ENCODE data around the gene CAMK2N1. TPM values are rescaled to one million over a fixed set of nuclear protein-coding genes. Genes with fewer than 3 reads are reported as not detected.
"Not testable (repeated sequence)": the region's sequence is repeated elsewhere in the genome, so short reads cannot be mapped to it uniquely, and the experiment has no call there.

The CAMK2N1 gene
- total RNA-seq, 2 donors from 2014 or later, result 5.3 to 5.4 TPM

DNA sequence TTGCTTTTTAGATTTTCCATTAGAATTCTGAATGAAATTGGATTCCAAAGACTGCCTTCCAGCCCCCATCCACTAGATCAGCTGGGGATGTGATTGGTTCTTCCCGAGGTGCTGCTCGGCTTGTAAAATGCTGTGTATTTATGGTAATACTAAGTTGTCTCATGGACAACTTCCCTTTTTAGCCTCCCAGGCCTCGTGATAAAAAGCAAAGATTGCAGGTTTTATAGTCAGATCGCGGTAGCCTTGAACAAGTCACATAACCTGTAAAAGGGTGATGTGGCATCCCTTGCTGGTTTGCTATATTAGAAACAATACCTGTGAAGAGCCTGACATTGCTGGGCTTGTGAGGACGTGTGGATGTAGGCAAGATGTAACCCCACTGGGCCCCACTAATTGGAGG is 11.5 kb upstream of the CAMK2N1 start:
- ATAC-seq (no peak), DNase-seq (no peak)
- Histone ChIP-seq H3K4me1 (peaks cover 4% of the 10 kb centered on the region), H3K27ac (no peak overlapping the region), H3K36me3 (replicated peaks in 1 of 2; ENCODE audit: insufficient read depth in 1 of 2, low read depth in 2 of 2) (peaks cover 18 to 24% of the 10 kb centered on the region in 2 donors), H3K9me3 (no peaks in the 10 kb centered on the region), H3K4me3 (no peak overlapping the region), H3K27me3 (no peaks in the 10 kb centered on the region)
- TF ChIP-seq, protein P1, sequence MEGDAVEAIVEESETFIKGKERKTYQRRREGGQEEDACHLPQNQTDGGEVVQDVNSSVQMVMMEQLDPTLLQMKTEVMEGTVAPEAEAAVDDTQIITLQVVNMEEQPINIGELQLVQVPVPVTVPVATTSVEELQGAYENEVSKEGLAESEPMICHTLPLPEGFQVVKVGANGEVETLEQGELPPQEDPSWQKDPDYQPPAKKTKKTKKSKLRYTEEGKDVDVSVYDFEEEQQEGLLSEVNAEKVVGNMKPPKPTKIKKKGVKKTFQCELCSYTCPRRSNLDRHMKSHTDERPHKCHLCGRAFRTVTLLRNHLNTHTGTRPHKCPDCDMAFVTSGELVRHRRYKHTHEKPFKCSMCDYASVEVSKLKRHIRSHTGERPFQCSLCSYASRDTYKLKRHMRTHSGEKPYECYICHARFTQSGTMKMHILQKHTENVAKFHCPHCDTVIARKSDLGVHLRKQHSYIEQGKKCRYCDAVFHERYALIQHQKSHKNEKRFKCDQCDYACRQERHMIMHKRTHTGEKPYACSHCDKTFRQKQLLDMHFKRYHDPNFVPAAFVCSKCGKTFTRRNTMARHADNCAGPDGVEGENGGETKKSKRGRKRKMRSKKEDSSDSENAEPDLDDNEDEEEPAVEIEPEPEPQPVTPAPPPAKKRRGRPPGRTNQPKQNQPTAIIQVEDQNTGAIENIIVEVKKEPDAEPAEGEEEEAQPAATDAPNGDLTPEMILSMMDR (IDR thresholded peaks at IDR 0.05), result no peak
- no peak for TF ChIP-seq POLR2A (IDR thresholded peaks at IDR 0.05)
- intact Hi-C loops (cut with DNase I), result loop anchor here (10.0 kb wide), 2 partner anchors 123 to 583 kb away; no protein-coding TSS in a partner anchor
- WGBS, 2 donors, result 67 to 74% methylated on average over 6 of the region's 6 CpGs

DNA sequence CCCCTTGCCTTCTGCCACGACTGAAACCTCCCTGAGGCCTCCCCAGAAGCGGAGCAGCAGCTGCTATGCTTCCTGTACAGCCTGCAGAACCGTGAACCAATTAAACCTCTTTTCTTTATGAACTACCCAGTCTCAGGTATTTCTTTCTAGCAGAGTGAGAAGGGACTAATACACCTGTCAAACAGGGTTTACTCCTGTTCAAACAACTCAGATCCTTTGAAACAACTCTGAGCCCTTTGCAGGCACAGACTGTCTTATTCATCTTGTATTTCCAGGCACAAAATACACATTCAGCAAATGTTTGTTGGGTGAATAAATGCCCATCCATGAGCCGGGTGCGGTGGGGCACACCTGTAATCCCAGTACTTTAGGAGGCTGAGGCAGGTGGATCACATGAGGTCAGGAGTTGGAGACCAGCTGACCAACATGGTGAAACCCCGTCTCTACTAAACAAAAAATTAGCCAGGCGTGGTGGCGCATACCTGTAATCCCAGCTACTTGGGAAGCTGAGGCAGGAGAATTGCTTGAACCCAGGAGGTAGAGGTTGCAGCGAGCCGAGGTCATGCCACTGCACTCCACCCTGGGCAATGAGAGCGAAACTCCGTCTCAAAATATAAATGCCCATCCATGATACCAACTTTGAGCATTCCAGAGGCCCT is 10.8 kb upstream of the CAMK2N1 start:
- DNase-seq, H3K27ac ChIP-seq, ATAC-seq, H3K4me3 ChIP-seq, H3K4me1 ChIP-seq, H3K27me3 ChIP-seq, H3K9me3 ChIP-seq: not testable (repeated sequence)
- intact Hi-C loops (cut with DNase I), result loop anchor here (10.0 kb wide), 2 partner anchors 122 to 582 kb away; no protein-coding TSS in a partner anchor
- H3K36me3 ChIP-seq (replicated peaks in 1 of 2; ENCODE audit: insufficient read depth in 1 of 2, low read depth in 2 of 2), result peaks cover 12 to 23% of the 10 kb centered on the region in 2 donors
- 86 to 87% methylated on average over 11 to 12 of the region's 12 CpGs for WGBS, 2 donors

GRCh38 chr1:20496241-20496661 is 10.2 kb upstream of the CAMK2N1 start:
- TF ChIP-seq POLR2A (IDR thresholded peaks at IDR 0.05), result no peak
- TF ChIP-seq, protein P1 (IDR thresholded peaks at IDR 0.05), result no peak
- intact Hi-C loops (cut with DNase I), result loop anchor here (10.0 kb wide), 2 partner anchors 121 to 581 kb away; no protein-coding TSS in a partner anchor
- Histone ChIP-seq H3K27me3 (no peaks in the 10 kb centered on the region), H3K4me3 (no peak overlapping the region), H3K27ac (no peak overlapping the region), H3K4me1 (peaks cover 4% of the 10 kb centered on the region), H3K36me3 (replicated peaks in 1 of 2; ENCODE audit: insufficient read depth in 1 of 2, low read depth in 2 of 2) (peaks cover 10 to 19% of the 10 kb centered on the region in 2 donors), H3K9me3 (no peaks in the 10 kb centered on the region)
- ATAC-seq (no peak), DNase-seq (no peak)
- WGBS, 2 donors, result 59 to 64% methylated on average over 8 of the region's 8 CpGs

- no peak overlapping the region for H3K4me3 ChIP-seq
- ATAC-seq (no peak), DNase-seq (no peak)
- H3K27ac ChIP-seq, result no peak overlapping the region
- WGBS, 2 donors, result 67 to 100% methylated on average over 1 of the region's 1 CpG
- no peaks in the 10 kb centered on the region for H3K27me3 ChIP-seq
- TF ChIP-seq, protein P1 (IDR thresholded peaks at IDR 0.05), result no peak
- TF ChIP-seq POLR2A (IDR thresholded peaks at IDR 0.05), result no peak
- intact Hi-C loops (cut with DNase I), result loop anchor here (10.0 kb wide), 2 partner anchors 121 to 581 kb away; no protein-coding TSS in a partner anchor
- peaks cover 4 to 13% of the 10 kb centered on the region in 2 donors for H3K36me3 ChIP-seq (replicated peaks in 1 of 2; ENCODE audit: insufficient read depth in 1 of 2, low read depth in 2 of 2)
- H3K4me1 ChIP-seq, result peaks cover 4% of the 10 kb centered on the region
- H3K9me3 ChIP-seq, result no peaks in the 10 kb centered on the region
These were observed 9.7 kb upstream of the CAMK2N1 start for GRCh38 chr1:20495661-20496060.

DNA sequence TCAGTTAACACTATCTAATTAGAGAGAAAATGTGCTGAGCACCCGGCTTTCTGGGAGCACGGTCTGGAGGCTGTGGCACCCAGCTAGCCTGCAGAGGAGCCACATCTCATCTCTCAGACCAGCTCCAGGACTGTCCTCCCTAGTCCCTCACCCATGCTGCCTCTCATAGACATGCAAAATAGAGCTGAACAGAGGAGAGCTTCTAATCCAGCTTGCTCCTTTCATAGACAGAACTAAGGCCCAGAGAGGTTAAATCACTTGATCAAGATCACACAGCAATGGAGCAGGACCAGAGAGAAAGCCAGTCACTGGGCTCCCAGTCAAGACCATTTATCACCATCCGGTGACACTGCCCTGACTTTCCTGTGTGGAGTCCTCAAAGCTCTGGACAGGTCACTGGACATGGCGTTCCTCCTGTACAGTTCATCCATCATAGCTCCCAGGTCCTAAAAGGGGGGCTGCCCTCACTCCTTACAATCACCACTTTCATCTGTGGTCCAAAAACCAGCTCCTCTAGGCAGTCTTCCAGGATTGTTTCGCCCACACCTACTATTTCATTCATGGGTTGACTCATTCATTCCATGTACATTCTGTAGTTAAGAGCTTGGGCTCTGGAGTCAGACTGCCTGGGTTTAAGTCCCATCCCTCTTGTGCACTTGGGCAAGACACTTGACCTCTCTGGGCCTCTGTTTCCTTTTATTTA is 8.8 kb upstream of the CAMK2N1 start:
- 28 to 50% methylated on average over 3 to 5 of the region's 5 CpGs for WGBS, 2 donors
- no peak overlapping the region for H3K27ac ChIP-seq
- no peaks in the 10 kb centered on the region for H3K9me3 ChIP-seq
- no peak for TF ChIP-seq POLR2A (IDR thresholded peaks at IDR 0.05)
- TF ChIP-seq, protein P1 (IDR thresholded peaks at IDR 0.05), result no peak
- intact Hi-C loops (cut with DNase I), result loop anchor here (5.0 to 10.0 kb wide), 3 partner anchors 120 to 580 kb away; no protein-coding TSS in a partner anchor
- no peak overlapping the region for H3K4me3 ChIP-seq
- ATAC-seq (no peak), DNase-seq (no peak)
- no peaks in the 10 kb centered on the region for H3K27me3 ChIP-seq
- H3K4me1 ChIP-seq, result peaks cover 4% of the 10 kb centered on the region
- peaks cover 0 to 4% of the 10 kb centered on the region in 2 donors for H3K36me3 ChIP-seq (replicated peaks in 1 of 2; ENCODE audit: insufficient read depth in 1 of 2, low read depth in 2 of 2)
